D341Med (cell line): ENCODE results near the gene SH3BP1.
"Not testable (repeated sequence)": the region's sequence is repeated elsewhere in the genome, so short reads cannot be mapped to it uniquely, and the experiment has no call there.

ENCODE experiments used
- DNase-seq: peaks from one replicate; pipeline ENCODE4 v3.0.0; 2012; ENCODE audit warnings: low spot score

SH3BP1 gene

GRCh38 chr22:37679670-37680069 is 40.2 kb downstream of the SH3BP1 start:
- DNase-seq: no peak

- DNase-seq: no peak
These were observed 40.9 kb downstream of the SH3BP1 start for GRCh38 chr22:37680191-37680851.

- DNase-seq: no peak
These were observed 41.5 kb downstream of the SH3BP1 start for GRCh38 chr22:37681001-37681424.

- DNase-seq: peak; percentile 86
These were observed 42.1 kb downstream of the SH3BP1 start for GRCh38 chr22:37681556-37682049.

GRCh38 chr22:37684803-37685615 is 45.5 kb downstream of the SH3BP1 start:
- DNase-seq: no peak

- peak; percentile 93 for DNase-seq
These were observed 46.8 kb downstream of the SH3BP1 start, which contains the start of gene NOL12 for GRCh38 chr22:37686002-37686982. Gene NOL12, plus strand, starts transcription at chr22:37686343. Its CDS starts 50 bp downstream, at chr22:37686393.

- no peak for DNase-seq
These were observed 50.9 kb downstream of the SH3BP1 start for GRCh38 chr22:37690407-37690806.

- DNase-seq: no peak
These were observed 51.5 kb downstream of the SH3BP1 start for GRCh38 chr22:37690901-37691504.

- DNase-seq: no peak
These were observed 53.3 kb downstream of the SH3BP1 start for GRCh38 chr22:37692627-37693285.

- not testable (repeated sequence) for DNase-seq
These were observed 54.7 kb downstream of the SH3BP1 start for GRCh38 chr22:37694131-37694530.

- DNase-seq: not testable (repeated sequence)
These were observed 56.8 kb downstream of the SH3BP1 start for GRCh38 chr22:37696260-37696656.

- DNase-seq: peak; percentile 98
These were observed 57.4 kb downstream of the SH3BP1 start, which contains the start of gene TRIOBP for GRCh38 chr22:37696657-37697537. Gene TRIOBP, plus strand, starts transcription at chr22:37697048. Its CDS starts 4,318 bp downstream, at chr22:37701366.

GRCh38 chr22:37697538-37697835 is 58.0 kb downstream of the SH3BP1 start:
- no peak for DNase-seq

- DNase-seq: no peak
These were observed 61.8 kb downstream of the SH3BP1 start for GRCh38 chr22:37701141-37701786.

GRCh38 chr22:37703906-37704305 is 64.4 kb downstream of the SH3BP1 start:
- no peak for DNase-seq

GRCh38 chr22:37704645-37705044 is 65.2 kb downstream of the SH3BP1 start:
- no peak for DNase-seq

GRCh38 chr22:37705205-37705604 is 65.7 kb downstream of the SH3BP1 start:
- DNase-seq: no peak
